ENCODE data around the gene DNAJC15. TPM values are rescaled to one million over a fixed set of nuclear protein-coding genes. Genes with fewer than 3 reads are reported as not detected.

DNAJC15 gene
- total RNA-seq, 1 experiment from 2014 or later, result 10.8 TPM

DNA sequence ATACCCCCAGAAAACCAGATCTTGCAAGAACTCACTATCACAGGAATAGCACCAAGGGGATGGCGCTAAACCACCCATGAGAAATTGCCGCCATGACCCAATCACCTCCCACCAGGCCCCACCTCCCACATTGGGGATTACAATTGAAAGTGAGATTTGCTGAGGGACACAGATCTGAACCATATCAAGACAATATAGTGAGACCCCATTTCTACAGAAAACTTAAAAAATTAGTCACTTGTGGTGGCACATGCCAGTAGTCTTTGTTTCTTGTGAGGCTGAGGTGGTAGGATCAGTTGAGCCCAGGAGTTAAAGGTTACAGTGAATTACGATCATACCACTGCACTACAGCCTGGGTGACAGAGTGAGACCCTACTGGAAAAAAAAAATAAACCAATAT lies 9.7 kb downstream of the DNAJC15 start:
- ChIA-PET CTCF (no interaction called here), POLR2A (interaction anchor here (1.5 kb wide), 1 partner anchor 11 kb away, joined by 3 read pairs; no protein-coding TSS in a partner anchor), RAD21 (ENCODE audit: low non-redundant PET in 1 of 2, low total read pairs in 2 of 2, uncharacterized antibody in 2 of 2, unreplicated experiment in 2 of 2) (no interaction called here)
- BruUV-seq (replicated peaks), result no TSS peak
- DNase-seq (ENCODE audit: low read depth, low spot score) (no peak), ATAC-seq (no peak)
- Histone ChIP-seq H3K79me2 (ENCODE audit: insufficient read depth, low read length) (peaks cover 14% of the 10 kb centered on the region), H3K9me2 (ENCODE audit: insufficient read depth) (no peaks in the 10 kb centered on the region), H4K20me1 (ENCODE audit: insufficient read depth) (no peaks in the 10 kb centered on the region), H2AFZ (ENCODE audit: low read depth, low read length, poor library complexity, severe bottlenecking) (no peak overlapping the region), H3K4me3 (replicated peaks in 1 of 2; ENCODE audit: low read depth in 1 of 2, low read length in 2 of 2) (no peak overlapping the region), H3K4me1 (ENCODE audit: control insufficient read depth in 1 of 2, insufficient read depth in 2 of 2, low read length in 2 of 2) (no peaks in the 10 kb centered on the region), H3K27me3 (ENCODE audit: insufficient read depth, low read length) (no peaks in the 10 kb centered on the region), H3K4me2 (ENCODE audit: low read length) (no peak overlapping the region), H3K27ac (ENCODE audit: low read depth, low read length) (no peak overlapping the region), H3K36me3 (ENCODE audit: control insufficient read depth in 1 of 2, insufficient read depth in 2 of 2, low read length in 2 of 2) (no peaks in the 10 kb centered on the region; a peak in 1 of 4 replicates), H3K9ac (ENCODE audit: low read length) (no peak overlapping the region), H3K9me3 (ENCODE audit: control insufficient read depth in 1 of 2, insufficient read depth in 1 of 2, low read depth in 1 of 2, low read length in 2 of 2) (no peaks in the 10 kb centered on the region)
- intact Hi-C loops (cut with micrococcal nuclease), result no loop called here
- TF ChIP-seq CTCF (IDR thresholded peaks at IDR 0.05 in 2 of 3, conservative IDR thresholded peaks at IDR 0.05 in 1 of 3; ENCODE audit: borderline replicate concordance in 1 of 3, insufficient read depth in 1 of 3, low read depth in 2 of 3, low read length in 2 of 3) (no peak), CBX3 (IDR thresholded peaks at IDR 0.05; ENCODE audit: low read depth) (no peak), SRF (IDR thresholded peaks at IDR 0.05; ENCODE audit: low read depth) (no peak), YY1 (IDR thresholded peaks at IDR 0.05; ENCODE audit: extremely low read depth, insufficient replicate concordance, low read depth, low read length) (no peak)
- TF ChIP-seq, protein P1, sequence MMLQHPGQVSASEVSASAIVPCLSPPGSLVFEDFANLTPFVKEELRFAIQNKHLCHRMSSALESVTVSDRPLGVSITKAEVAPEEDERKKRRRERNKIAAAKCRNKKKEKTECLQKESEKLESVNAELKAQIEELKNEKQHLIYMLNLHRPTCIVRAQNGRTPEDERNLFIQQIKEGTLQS (IDR thresholded peaks at IDR 0.05), result no peak

All from HCT116 (cell line).